ENCODE results near the gene MEX3B. TPM values are rescaled to one million over a fixed set of nuclear protein-coding genes. Genes with fewer than 3 reads are reported as not detected.

Gene MEX3B
- total and polyA plus RNA-seq, 9 of the 15 experiments (the other 6 are each of a cell fraction or from before 2014, with no cell fraction given): 0.94 to 12.8 (median 3.6) TPM

GRCh38 chr15:82081914-82082762 is 36.3 kb upstream of the MEX3B start (continued):
- TF ChIP-seq RAD21 (CRISPR knock-in tag; conservative IDR thresholded peaks at IDR 0.05 in 1 of 2, IDR thresholded peaks at IDR 0.05 in 1 of 2) (peak in 1 of 2 experiments; percentile 74; a peak in 2 of 4 replicates), SMC3 (conservative IDR thresholded peaks at IDR 0.05; ENCODE audit: insufficient read depth, low read depth, low read length) (0 out of 2 replicates have a peak, but pooled peaks have one; percentile 9), PREB (CRISPR knock-in tag; IDR thresholded peaks at IDR 0.05) (no peak), HNRNPK (IDR thresholded peaks at IDR 0.05; ENCODE audit: low read depth, low read length, poor library complexity, severe bottlenecking) (no peak), THAP12 (CRISPR knock-in tag; IDR thresholded peaks at IDR 0.05) (no peak), FUS (optimal IDR thresholded peaks at IDR 0.05; ENCODE audit: low read depth, low read length) (no peak), FOSL1 (tag; conservative IDR thresholded peaks at IDR 0.05) (peak; percentile 44; the same call in 1 of the 2 replicates), ZBTB9 (CRISPR knock-in tag; IDR thresholded peaks at IDR 0.05) (no peak), ZBED1 (IDR thresholded peaks at IDR 0.05) (no peak), ZNF79 (CRISPR knock-in tag; IDR thresholded peaks at IDR 0.05; ENCODE audit: low read depth) (no peak), MEF2D (tag; conservative IDR thresholded peaks at IDR 0.05; ENCODE audit: low read depth) (no peak), L3MBTL2 (IDR thresholded peaks at IDR 0.05) (peak; percentile 38; the same call in 1 of the 2 replicates), REST (IDR thresholded peaks at IDR 0.05; ENCODE audit: borderline replicate concordance) (peak; percentile 55; the same call in 1 of the 2 replicates), REST (CRISPR knock-in tag; IDR thresholded peaks at IDR 0.05; ENCODE audit: low read depth) (no peak)
